GM12878 (cell line): Measurements from ENCODE around the gene THADA.

Experiments
- BHLHE40 ChIP-seq, 2 experiments: fragments of 450-650 bp in 1 of 2; IDR thresholded peaks; 2 replicates each; pipeline ENCODE4 v1.6.1; 2011 to 2017; ENCODE audit warnings: low read depth in 2 of 2, borderline replicate concordance in 1 of 2, improper control_type of control experiment in 1 of 2, low read length in 1 of 2, mild to moderate bottlenecking in 1 of 2
- CTCF ChIP-seq, 3 experiments: IDR thresholded peaks in 2 of 3; conservative IDR thresholded peaks in 1 of 3; 2 replicates each; pipeline ENCODE4 v1.5.1; 2011; ENCODE audit warnings: low read depth in 3 of 3, low read length in 3 of 3, mild to moderate bottlenecking in 3 of 3, control low read depth in 2 of 3, moderate library complexity in 2 of 3, inconsistent platforms in 1 of 3, mixed read lengths in 1 of 3; ENCODE audit not compliant: control insufficient read depth in 2 of 3, insufficient read depth in 1 of 3; ENCODE audit errors: extremely low read depth in 1 of 3
- DPF2 ChIP-seq: fragments of 450-650 bp; IDR thresholded peaks from 2 replicates; pipeline ENCODE4 v1.6.1; 2017; ENCODE audit warnings: mild to moderate bottlenecking
- FOS ChIP-seq: IDR thresholded peaks from 3 replicates; pipeline ENCODE4 v1.6.1; 2011; ENCODE audit warnings: borderline replicate concordance; ENCODE audit not compliant: insufficient read length; ENCODE audit errors: extremely low read depth
- NR2C1 ChIP-seq: fragments of 450-650 bp; IDR thresholded peaks from 2 replicates; pipeline ENCODE4 v1.6.1; 2017; ENCODE audit warnings: antibody characterized with exemption, mild to moderate bottlenecking, moderate library complexity
- PKNOX1 ChIP-seq: fragments of 450-650 bp; IDR thresholded peaks from 2 replicates; pipeline ENCODE4 v1.6.1; 2016; ENCODE audit warnings: mild to moderate bottlenecking
- RCOR1 ChIP-seq: conservative IDR thresholded peaks from 2 replicates; pipeline ENCODE4 v1.6.1; 2012; ENCODE audit warnings: low read depth, low read length, improper control_type of control experiment
- SMC3 ChIP-seq: IDR thresholded peaks from 2 replicates; pipeline ENCODE4 v1.6.1; 2011; ENCODE audit warnings: low read length, improper control_type of control experiment, borderline replicate concordance
- SP1 ChIP-seq: IDR thresholded peaks from one replicate; pipeline ENCODE4 v1.6.1; 2011; ENCODE audit warnings: low read depth, low read length
- TCF12 ChIP-seq: IDR thresholded peaks from 2 replicates; pipeline ENCODE4 v1.6.1; 2011; ENCODE audit warnings: low read depth, mild to moderate bottlenecking, low read length
- ZBTB33 ChIP-seq: fragments of 450-650 bp; IDR thresholded peaks from 2 replicates; pipeline ENCODE4 v1.6.1; 2017; ENCODE audit warnings: mild to moderate bottlenecking

GRCh38 chr2:43551990-43552389 is 43.8 kb downstream of the THADA start:
- TF ChIP-seq CTCF (IDR thresholded peaks at IDR 0.05 in 2 of 3, conservative IDR thresholded peaks at IDR 0.05 in 1 of 3; ENCODE audit: control insufficient read depth in 2 of 3, extremely low read depth in 1 of 3, insufficient read depth in 1 of 3, low read depth in 3 of 3, low read length in 3 of 3) (no peak), PKNOX1 (no peak), NR2C1 (no peak), DPF2 (no peak), SMC3 (no peak), SP1 (no peak), BHLHE40 (IDR thresholded peaks at IDR 0.05; ENCODE audit: borderline replicate concordance in 1 of 2, low read depth in 2 of 2, low read length in 1 of 2) (no peak), RCOR1 (no peak), TCF12 (no peak), ZBTB33 (no peak), FOS (no peak)
